HFF-Myc (cell line): ENCODE results near the gene SLC6A17.

Experiments
- DNase-seq: peaks from one replicate; pipeline ENCODE4 v3.0.0-alpha.2; 2011; ENCODE audit warnings: low read depth; ENCODE audit errors: extremely low read depth
- H3K4me3 ChIP-seq: replicated peaks from 2 replicates; pipeline ENCODE4 v1.5.1; 2011; ENCODE audit warnings: low read depth, mild to moderate bottlenecking, control low read depth, low read length
- TF ChIP-seq, protein P1 (sequence below): IDR thresholded peaks from 2 replicates; pipeline ENCODE4 v1.5.1; 2012; ENCODE audit warnings: mild to moderate bottlenecking, low read depth, low read length, control low read depth; ENCODE audit errors: missing control alignments

Gene SLC6A17

DNA sequence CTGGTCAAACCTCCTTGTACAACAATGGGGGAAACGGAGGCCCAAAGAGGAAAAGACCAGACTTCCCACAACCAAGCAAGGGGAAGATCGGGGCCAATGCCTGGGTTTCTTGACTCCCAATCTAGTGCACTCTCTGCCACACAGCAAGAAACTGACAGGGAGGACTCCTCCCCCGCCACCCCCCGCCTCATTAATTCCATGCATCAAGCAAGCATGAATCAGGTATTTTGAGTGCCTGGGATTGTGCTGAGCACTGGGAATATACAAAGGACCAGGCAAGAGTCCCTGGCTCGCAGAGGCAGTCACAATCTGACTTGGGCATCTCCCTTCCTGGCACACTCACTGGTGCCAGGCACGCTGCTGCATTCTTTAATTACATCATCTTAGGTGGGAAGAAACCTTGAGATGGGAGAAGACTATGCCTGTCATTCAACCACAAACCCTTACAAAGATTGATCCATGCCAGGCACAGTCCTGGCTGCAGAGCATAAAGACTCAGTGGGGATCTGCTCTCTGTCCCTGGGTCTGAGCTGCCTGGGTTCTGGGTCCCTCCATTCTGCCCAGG lies 55.4 kb downstream of the SLC6A17 start:
- no peak overlapping the region for H3K4me3 ChIP-seq
- TF ChIP-seq, protein P1, sequence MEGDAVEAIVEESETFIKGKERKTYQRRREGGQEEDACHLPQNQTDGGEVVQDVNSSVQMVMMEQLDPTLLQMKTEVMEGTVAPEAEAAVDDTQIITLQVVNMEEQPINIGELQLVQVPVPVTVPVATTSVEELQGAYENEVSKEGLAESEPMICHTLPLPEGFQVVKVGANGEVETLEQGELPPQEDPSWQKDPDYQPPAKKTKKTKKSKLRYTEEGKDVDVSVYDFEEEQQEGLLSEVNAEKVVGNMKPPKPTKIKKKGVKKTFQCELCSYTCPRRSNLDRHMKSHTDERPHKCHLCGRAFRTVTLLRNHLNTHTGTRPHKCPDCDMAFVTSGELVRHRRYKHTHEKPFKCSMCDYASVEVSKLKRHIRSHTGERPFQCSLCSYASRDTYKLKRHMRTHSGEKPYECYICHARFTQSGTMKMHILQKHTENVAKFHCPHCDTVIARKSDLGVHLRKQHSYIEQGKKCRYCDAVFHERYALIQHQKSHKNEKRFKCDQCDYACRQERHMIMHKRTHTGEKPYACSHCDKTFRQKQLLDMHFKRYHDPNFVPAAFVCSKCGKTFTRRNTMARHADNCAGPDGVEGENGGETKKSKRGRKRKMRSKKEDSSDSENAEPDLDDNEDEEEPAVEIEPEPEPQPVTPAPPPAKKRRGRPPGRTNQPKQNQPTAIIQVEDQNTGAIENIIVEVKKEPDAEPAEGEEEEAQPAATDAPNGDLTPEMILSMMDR = no peak
- DNase-seq = no peak

DNA sequence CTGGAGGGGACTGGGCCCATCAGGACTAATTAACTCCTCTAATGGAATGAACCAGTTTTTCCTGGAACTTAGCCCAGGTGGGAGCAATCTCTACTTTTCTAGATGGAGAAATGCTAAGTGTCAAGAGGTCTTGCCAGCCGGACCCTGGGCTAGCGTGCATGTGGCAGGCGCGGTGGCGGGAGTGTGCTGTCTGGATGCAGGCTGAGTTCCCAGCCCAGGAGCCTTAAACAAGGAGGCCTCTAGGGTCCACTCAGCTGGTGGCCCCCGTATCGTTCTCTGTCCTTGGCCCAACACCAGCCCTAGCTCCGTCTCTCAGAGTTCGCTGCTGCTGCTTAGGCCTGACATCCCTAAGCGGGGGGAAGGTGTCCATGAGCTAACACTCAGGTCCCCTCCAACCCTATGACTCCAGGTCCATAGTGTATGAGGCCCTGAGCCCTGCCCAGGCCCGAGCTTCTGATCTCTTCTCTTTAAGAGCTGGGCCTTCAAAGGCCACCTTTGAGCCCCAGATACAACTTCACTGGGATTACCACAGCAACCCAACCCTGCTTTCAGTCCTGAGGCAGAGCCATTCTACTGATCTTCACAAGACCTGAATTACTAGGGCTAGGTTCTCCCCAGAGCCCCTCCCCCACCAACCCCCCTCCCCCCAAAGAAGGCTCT lies 56.1 kb downstream of the SLC6A17 start:
- no peak for DNase-seq
- no peak overlapping the region for H3K4me3 ChIP-seq
- TF ChIP-seq, protein P1 = no peak

DNA sequence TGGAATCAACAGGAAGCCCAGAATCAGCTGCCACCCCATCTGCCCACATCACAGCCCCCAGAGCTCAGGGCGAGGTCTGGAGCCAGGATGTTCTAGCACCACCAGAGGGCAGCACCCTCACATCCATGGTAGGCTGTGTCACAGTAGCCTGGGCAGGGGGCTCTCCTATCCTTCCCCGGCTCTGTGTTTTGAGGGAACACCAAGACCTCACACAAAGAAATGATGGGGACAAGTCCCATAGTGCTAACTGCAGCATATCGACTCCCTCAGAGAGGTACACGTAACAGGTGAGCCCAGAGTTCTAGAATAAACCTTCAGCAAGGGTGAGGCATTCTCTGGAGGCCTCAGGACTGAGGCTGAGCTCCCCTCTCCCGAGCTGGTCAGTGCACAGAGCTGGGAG lies 57.5 kb downstream of the SLC6A17 start:
- no peak for DNase-seq
- TF ChIP-seq, protein P1 = peak; percentile 89
- no peak overlapping the region for H3K4me3 ChIP-seq

DNA sequence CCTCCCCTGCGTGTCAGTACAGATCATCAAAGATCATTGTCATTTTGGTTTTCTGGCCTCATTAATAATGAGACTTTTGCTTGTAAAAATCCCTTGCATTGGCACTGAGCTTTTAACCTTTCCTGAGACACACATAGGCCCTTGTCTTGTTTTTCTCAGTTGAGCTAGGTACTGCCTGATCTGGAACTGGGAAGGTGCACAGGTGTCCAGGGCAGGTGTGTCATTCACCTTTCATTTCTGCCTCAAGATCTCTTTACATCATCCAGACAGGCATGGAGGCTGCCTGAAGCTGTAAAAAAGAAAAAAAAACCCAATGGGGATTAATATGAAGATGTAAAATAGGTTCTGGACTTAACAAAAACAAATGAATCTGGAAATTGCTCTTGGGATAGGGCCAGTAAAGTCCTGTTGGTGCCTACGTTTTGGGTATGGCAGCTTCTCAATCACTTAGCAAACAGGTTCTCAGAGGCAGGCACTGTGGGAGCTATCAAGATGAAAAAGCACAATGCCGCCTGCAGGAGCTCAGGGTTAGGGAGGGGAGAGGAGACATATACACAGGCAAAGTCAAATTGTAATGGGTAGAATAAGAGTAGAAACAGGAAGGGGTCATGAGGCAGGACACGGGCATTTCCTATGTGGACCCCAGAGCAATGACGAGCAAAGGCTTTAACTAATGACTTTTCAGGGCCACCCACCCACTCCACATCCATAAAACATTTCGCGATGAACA lies 58.8 kb downstream of the SLC6A17 start:
- H3K4me3 ChIP-seq = peak overlapping the region; percentile 43
- TF ChIP-seq, protein P1 = no peak
- DNase-seq = no peak

DNA sequence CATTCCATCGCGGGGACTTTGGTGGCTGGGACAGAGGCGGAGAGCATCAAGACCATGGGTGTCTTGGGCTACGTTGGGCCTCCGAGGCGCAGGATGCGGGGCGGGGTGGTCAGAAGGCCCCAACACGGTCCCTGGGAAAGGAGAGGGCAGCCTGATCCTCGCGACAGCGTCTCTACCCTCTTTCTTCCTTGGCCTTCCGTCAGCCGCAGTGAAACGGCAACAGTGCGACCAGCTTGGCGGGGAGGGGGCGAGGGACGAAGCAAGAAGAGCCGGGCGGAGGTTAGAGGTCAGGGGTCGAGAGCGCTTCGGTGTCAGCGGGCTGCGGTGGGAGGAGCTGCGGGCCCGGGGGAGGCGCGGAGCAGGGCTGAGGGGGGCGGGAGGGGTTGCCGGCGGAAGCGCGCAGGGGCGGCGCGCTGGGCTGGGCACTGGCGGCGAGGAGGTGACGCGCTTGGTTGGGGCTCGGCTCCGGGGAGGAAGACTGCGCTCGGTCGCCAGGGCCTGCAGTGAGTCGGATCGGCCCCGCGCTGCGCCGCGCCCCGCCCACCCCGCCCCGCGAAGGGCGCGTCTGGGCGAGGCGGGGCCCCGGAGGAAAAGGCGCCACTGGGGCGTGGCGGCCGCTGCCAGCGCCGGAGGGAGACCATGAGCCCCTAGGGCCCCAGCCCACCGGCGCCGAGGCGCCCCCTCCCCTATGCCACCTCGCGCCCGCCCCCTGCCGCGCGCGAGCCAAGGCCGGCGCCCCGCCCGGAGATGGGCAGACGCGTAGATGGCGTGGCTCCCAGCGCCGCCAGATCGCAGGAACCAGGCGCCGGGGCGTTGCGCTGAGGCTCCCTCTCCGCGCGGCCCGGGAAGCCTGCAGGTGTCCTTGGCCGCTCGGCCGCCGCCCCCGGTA lies 59.7 kb downstream of the SLC6A17 start, which contains the start of gene KCNC4:
KCNC4 (plus strand) TSS at position 600 of the 889 bp plus-strand sequence. CDS start 1,186 bp downstream, outside the sequence.
- TF ChIP-seq, protein P1 = no peak
- H3K4me3 ChIP-seq = peak within 1 kb of the TSS; percentile 43
- DNase-seq = no peak
